ENCODE data around the gene CEP63.

CEP63 gene

DNA sequence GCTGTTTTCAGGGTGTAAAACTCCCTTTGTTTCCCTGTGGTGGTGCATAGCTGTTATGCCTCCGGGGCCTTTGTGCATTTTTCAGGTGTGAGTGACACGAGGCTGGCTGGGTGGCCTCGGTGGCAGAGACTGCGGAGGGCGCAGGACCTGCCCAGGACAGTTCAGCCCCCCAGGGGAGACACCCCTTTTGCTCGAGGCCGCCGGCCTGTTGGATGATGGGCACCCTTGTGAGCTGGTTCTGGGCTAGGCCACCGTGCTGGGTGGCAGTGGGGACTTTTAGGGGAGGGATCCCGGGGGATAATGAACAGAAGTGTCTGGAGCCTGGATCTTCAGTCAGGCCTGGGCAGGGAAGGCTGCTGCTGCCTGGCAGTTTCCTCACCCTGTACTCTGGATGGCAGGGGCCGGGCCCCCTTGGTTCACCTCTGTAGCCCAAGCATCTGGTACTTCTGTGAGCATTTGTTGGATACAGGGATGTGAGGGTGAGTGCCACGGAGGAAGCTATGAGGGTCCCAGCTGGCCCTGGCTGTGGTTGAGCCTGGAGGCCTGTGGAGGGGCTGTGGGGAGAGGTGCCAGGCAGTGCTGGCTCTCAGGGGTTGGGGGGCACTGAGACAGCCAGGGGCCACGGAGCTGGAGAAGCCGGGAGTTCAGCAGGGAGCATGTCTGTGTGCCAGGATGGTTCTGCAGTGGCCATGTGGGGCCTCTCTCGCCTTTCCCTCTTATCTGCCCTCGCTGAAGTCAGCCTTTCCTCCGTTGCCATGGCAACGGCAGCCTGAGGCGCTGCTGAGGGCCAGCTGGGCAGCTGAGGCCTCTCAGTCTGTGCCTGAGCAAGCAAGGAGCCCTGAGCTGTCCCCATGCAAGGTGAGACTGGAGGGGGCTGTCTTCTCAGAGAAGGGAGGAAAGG lies 115.9 kb downstream of the CEP63 start:
- Histone ChIP-seq H3K27me3 (ENCODE audit: control insufficient read depth in 5 of 5, insufficient read depth in 4 of 5, low read length in 5 of 5) (no peaks in the 10 kb centered on the region), H3K4me1 (ENCODE audit: control insufficient read depth in 5 of 5, insufficient read depth in 5 of 5, low read length in 5 of 5) (peaks cover 0 to 6% (median 3%) of the 10 kb centered on the region in 5 donors), H3K27ac (ENCODE audit: low read depth, low read length) (no peak overlapping the region), H3K36me3 (ENCODE audit: control insufficient read depth in 5 of 5, insufficient read depth in 5 of 5, low read length in 5 of 5) (no peaks in the 10 kb centered on the region), H3K9ac (ENCODE audit: low read length in 5 of 5) (no peak overlapping the region), H3K4me3 (ENCODE audit: low read depth in 1 of 5, low read length in 5 of 5) (no peak overlapping the region), H3K9me3 (ENCODE audit: control insufficient read depth in 5 of 5, low read length in 5 of 5) (no peaks in the 10 kb centered on the region)

DNA sequence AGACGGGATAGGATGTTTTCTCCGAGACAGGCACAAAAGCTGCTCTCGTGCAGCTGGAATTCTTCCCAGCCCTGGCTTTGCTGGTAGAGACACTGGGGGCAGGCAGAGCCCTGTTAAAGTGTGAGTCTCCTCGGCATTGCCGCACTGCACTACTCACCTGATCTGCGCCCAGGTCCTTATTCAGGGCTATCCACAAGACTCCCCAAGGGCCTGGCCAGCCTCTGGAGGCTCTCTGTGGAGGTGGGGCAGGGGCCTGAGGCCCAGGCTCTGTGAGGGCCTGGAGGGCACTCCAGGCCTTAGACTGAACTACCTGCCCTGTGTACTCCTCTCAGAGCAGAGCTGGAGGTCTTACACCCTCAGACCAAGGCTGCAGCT lies 116.6 kb downstream of the CEP63 start:
- H3K27me3 ChIP-seq (ENCODE audit: control insufficient read depth in 5 of 5, insufficient read depth in 4 of 5, low read length in 5 of 5): no peaks in the 10 kb centered on the region
- peaks cover 0 to 12% (median 3%) of the 10 kb centered on the region in 5 donors for H3K4me1 ChIP-seq (ENCODE audit: control insufficient read depth in 5 of 5, insufficient read depth in 5 of 5, low read length in 5 of 5)
- no peaks in the 10 kb centered on the region for H3K36me3 ChIP-seq (ENCODE audit: control insufficient read depth in 5 of 5, insufficient read depth in 5 of 5, low read length in 5 of 5)
- no peak overlapping the region for H3K4me3 ChIP-seq (ENCODE audit: low read depth in 1 of 5, low read length in 5 of 5)
- H3K9me3 ChIP-seq (ENCODE audit: control insufficient read depth in 5 of 5, low read length in 5 of 5): no peaks in the 10 kb centered on the region
- H3K9ac ChIP-seq (ENCODE audit: low read length in 5 of 5): no peak overlapping the region
- no peak overlapping the region for H3K27ac ChIP-seq (ENCODE audit: low read depth, low read length)

DNA sequence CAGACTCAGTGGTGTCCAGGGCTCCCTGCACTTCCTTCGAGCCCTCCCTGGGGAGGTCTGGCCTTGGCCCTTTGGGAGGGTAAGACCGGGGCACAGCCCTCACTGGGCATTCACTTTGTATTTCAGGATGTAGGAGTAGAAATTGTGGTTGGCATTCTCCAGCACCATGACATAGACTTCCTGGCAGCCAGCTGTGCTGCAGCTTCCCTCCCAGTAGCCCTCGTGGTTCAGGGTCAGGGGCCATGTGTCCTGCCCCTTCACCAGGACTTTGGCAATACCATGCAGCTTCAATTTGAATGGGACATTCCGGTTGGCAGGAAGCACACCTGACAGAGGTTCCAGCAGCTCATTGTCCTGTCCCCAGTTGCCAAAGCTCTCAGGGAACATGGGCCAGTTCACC lies 117.6 kb downstream of the CEP63 start:
- peaks cover 0 to 14% (median 3%) of the 10 kb centered on the region in 5 donors for H3K4me1 ChIP-seq (ENCODE audit: control insufficient read depth in 5 of 5, insufficient read depth in 5 of 5, low read length in 5 of 5)
- H3K27ac ChIP-seq (ENCODE audit: low read depth, low read length): no peak overlapping the region
- no peaks in the 10 kb centered on the region for H3K9me3 ChIP-seq (ENCODE audit: control insufficient read depth in 5 of 5, low read length in 5 of 5)
- no peaks in the 10 kb centered on the region for H3K27me3 ChIP-seq (ENCODE audit: control insufficient read depth in 5 of 5, insufficient read depth in 4 of 5, low read length in 5 of 5)
- H3K4me3 ChIP-seq (ENCODE audit: low read depth in 1 of 5, low read length in 5 of 5): no peak overlapping the region
- no peak overlapping the region for H3K9ac ChIP-seq (ENCODE audit: low read length in 5 of 5)
- no peaks in the 10 kb centered on the region for H3K36me3 ChIP-seq (ENCODE audit: control insufficient read depth in 5 of 5, insufficient read depth in 5 of 5, low read length in 5 of 5)

DNA sequence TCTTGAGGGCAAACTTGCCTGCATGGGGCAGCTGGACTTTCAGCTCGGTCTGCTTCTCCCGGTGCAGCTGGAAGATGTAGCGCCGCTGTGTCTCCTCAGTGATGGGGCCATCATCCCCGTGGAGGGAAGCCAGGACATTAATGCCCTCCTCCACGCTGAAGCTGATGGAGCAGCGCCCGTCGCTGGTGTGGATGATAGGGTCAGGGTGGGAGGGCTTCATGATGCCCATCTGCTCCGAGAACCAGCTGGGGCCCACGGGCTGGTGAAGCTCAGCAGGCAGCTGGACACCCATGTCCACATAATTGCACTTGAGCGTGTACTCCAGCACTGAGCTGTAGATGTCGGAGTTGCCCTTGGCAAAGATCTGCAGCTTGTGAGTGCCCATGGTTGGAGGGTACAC lies 118.1 kb downstream of the CEP63 start:
- H3K36me3 ChIP-seq (ENCODE audit: control insufficient read depth in 5 of 5, insufficient read depth in 5 of 5, low read length in 5 of 5): no peaks in the 10 kb centered on the region
- H3K9ac ChIP-seq (ENCODE audit: low read length in 5 of 5): no peak overlapping the region
- no peak overlapping the region for H3K4me3 ChIP-seq (ENCODE audit: low read depth in 1 of 5, low read length in 5 of 5)
- no peaks in the 10 kb centered on the region for H3K9me3 ChIP-seq (ENCODE audit: control insufficient read depth in 5 of 5, low read length in 5 of 5)
- H3K27me3 ChIP-seq (ENCODE audit: control insufficient read depth in 5 of 5, insufficient read depth in 4 of 5, low read length in 5 of 5): no peaks in the 10 kb centered on the region
- no peak overlapping the region for H3K27ac ChIP-seq (ENCODE audit: low read depth, low read length)
- peaks cover 0 to 14% (median 3%) of the 10 kb centered on the region in 5 donors for H3K4me1 ChIP-seq (ENCODE audit: control insufficient read depth in 5 of 5, insufficient read depth in 5 of 5, low read length in 5 of 5)

DNA sequence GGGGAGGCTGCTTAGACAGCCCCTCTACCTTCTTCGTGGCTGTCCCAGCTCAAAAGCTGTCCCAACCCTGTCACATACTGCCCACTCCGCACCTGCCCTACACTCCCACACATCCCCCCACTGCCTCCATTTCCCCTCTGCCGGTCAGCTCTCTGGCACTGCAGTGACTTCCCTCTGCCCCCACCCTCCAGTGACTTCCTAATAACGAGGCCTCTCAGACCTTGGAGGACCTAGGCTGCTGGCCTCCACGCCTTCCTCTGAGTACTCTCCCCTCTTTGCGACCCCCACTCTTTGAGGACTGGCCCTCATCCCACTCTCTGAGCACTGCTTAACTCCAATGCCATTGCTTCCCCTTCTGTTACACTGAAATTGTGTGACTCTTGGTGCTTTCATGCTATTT lies 119.7 kb downstream of the CEP63 start:
- H3K9me3 ChIP-seq (ENCODE audit: control insufficient read depth in 5 of 5, low read length in 5 of 5): no peaks in the 10 kb centered on the region
- no peaks in the 10 kb centered on the region for H3K27me3 ChIP-seq (ENCODE audit: control insufficient read depth in 5 of 5, insufficient read depth in 4 of 5, low read length in 5 of 5)
- H3K36me3 ChIP-seq (ENCODE audit: control insufficient read depth in 5 of 5, insufficient read depth in 5 of 5, low read length in 5 of 5): no peaks in the 10 kb centered on the region
- peaks cover 0 to 14% (median 3%) of the 10 kb centered on the region in 5 donors for H3K4me1 ChIP-seq (ENCODE audit: control insufficient read depth in 5 of 5, insufficient read depth in 5 of 5, low read length in 5 of 5)
- no peak overlapping the region for H3K9ac ChIP-seq (ENCODE audit: low read length in 5 of 5)
- no peak overlapping the region for H3K27ac ChIP-seq (ENCODE audit: low read depth, low read length)
- no peak overlapping the region for H3K4me3 ChIP-seq (ENCODE audit: low read depth in 1 of 5, low read length in 5 of 5)

DNA sequence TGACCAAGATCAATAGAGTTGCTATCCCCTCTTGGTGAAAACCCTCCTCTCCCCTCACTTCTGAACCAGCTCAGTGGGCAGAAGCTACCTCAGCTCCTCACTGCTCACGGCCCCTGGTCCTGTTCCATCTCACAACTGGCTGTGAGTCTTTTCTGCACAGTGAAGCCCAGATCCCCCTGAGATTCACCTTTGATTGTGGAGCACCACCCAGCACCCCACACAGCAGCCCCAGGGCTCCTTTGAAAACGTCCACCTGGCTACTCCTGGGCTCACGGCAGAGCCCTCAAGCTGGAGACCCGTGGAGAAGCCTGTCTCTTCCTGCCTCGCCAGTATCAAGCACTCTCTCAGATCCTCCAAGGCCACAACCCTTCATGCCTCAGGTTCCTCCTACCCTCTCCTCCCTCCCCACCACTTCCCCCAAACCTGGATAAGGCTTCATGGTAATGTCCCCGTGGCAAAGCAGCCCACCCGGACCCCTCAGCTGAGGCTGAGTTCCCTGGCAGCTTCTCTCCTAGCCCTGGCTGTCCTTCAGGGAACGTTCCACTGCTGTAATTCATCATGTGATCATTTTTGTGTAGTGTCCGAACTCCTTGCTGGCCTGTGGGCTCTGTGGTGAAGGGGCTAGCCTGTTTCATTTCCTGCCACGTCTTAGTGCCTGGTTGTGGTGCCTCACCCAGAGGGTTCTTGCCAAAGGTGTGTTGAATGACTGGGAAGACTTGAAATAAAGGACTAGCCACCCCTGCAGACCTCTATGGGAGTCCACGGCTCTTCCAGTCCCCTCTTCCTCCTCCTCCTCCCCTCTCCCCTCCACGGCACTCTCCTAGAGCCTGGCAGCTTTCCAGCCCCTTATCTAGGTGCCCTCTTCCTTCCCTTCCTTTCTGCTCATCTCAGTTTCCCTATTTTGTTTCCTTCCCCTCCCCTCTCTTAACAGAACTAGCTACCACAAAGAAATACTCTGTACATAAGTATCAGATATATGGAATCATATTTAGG lies 120.5 kb downstream of the CEP63 start:
- Histone ChIP-seq H3K9me3 (ENCODE audit: control insufficient read depth in 5 of 5, low read length in 5 of 5) (no peaks in the 10 kb centered on the region), H3K4me3 (ENCODE audit: low read depth in 1 of 5, low read length in 5 of 5) (no peak overlapping the region), H3K27ac (ENCODE audit: low read depth, low read length) (no peak overlapping the region), H3K4me1 (ENCODE audit: control insufficient read depth in 5 of 5, insufficient read depth in 5 of 5, low read length in 5 of 5) (peaks cover 0 to 14% (median 2%) of the 10 kb centered on the region in 5 donors), H3K9ac (ENCODE audit: low read length in 5 of 5) (no peak overlapping the region), H3K36me3 (ENCODE audit: control insufficient read depth in 5 of 5, insufficient read depth in 5 of 5, low read length in 5 of 5) (no peaks in the 10 kb centered on the region), H3K27me3 (ENCODE audit: control insufficient read depth in 5 of 5, insufficient read depth in 4 of 5, low read length in 5 of 5) (no peaks in the 10 kb centered on the region)

DNA sequence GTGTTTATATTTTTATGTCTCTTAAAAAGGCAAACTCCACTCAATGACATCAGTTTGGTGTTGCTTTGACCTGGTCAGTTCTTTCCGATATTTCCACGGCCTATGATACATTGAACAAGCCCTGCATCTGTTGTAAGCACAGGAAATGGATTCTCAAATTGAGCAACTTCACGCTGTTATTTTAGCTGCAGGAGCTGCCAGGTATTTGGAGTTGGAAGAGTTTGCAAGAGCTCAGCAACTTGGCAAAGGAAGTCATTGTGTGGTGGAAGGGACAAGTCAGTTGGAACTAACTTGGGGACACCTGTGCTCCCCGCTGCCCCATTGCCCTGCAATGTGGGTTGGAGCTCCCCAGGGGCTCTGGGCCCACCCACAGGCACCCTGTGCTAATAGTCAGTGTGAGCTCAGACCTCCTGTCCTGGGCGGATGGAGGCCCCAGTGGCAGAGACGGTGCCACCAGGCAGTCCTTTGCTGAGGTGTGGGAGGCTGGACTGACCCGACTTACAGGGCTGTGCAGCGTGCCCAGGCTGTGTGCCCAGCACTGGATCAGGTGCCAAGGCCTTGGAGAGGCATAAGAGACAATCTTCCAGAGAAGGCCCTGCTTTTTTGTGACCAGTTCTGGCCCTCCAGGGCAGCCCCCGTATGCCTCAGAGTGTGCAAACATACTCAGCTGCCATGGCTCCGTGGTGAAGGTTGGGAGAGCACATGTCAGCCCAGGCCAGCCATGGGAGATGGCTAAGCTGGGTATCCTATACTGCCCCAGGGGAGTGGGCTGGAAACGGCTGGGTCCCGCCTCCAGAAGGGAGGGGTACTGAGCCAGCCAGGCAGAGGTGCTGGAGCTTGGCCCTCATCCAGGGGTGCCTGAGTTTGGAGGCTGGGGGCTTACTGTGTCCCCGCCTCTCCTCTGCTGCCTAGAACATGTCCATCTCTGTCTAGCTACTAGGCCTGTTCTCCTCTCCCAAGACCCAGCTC lies 121.5 kb downstream of the CEP63 start:
- Histone ChIP-seq H3K27me3 (ENCODE audit: control insufficient read depth in 5 of 5, insufficient read depth in 4 of 5, low read length in 5 of 5) (no peaks in the 10 kb centered on the region), H3K36me3 (ENCODE audit: control insufficient read depth in 5 of 5, insufficient read depth in 5 of 5, low read length in 5 of 5) (no peaks in the 10 kb centered on the region), H3K4me1 (ENCODE audit: control insufficient read depth in 5 of 5, insufficient read depth in 5 of 5, low read length in 5 of 5) (peaks cover 0 to 18% (median 2%) of the 10 kb centered on the region in 5 donors), H3K27ac (ENCODE audit: low read depth, low read length) (no peak overlapping the region), H3K9ac (ENCODE audit: low read length in 5 of 5) (no peak overlapping the region), H3K9me3 (ENCODE audit: control insufficient read depth in 5 of 5, low read length in 5 of 5) (no peaks in the 10 kb centered on the region), H3K4me3 (ENCODE audit: low read depth in 1 of 5, low read length in 5 of 5) (no peak overlapping the region)

DNA sequence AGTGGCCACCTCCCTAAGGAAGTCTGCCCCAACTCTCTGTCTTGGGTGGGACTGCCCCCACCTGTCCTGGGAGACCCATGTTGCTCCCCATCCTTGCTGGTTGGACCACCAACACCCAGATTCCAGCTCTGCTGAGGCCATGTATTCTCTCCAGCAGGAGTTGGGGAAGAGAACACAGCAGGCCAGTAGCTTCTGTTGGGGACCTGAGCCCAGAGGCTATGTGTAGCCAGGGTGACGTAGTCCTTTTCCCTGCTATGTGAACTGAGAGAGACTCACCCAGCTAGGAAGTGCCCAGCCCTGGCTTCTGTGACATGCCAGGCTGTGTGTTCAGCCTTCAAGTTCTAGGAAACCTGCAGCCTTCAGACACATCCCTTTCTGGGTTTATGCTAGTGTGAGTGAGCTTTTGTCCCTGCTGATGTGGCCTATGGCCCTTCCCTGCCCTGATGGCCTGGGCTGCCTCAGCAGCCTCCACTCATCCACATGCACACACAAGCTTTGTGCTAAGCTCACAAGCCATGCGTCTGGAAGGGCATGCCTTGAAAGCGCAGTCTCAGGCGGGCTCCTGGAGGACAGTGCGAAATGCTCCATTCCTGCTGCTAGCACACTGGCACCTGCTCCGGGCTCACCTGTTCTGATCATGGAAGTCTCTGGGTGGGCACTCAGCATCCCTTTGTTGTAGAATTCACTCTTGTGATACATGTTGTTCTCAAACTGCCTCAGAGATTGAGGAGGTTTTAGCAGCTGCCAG lies 122.3 kb downstream of the CEP63 start:
- Histone ChIP-seq H3K4me3 (ENCODE audit: low read depth in 1 of 5, low read length in 5 of 5) (no peak overlapping the region), H3K9ac (ENCODE audit: low read length in 5 of 5) (no peak overlapping the region), H3K36me3 (ENCODE audit: control insufficient read depth in 5 of 5, insufficient read depth in 5 of 5, low read length in 5 of 5) (no peaks in the 10 kb centered on the region), H3K4me1 (ENCODE audit: control insufficient read depth in 5 of 5, insufficient read depth in 5 of 5, low read length in 5 of 5) (peaks cover 0 to 20% (median 2%) of the 10 kb centered on the region in 5 donors), H3K27ac (ENCODE audit: low read depth, low read length) (no peak overlapping the region), H3K27me3 (ENCODE audit: control insufficient read depth in 5 of 5, insufficient read depth in 4 of 5, low read length in 5 of 5) (no peaks in the 10 kb centered on the region), H3K9me3 (ENCODE audit: control insufficient read depth in 5 of 5, low read length in 5 of 5) (no peaks in the 10 kb centered on the region)
